Prostate gland (tissue), 2 donors: Measurements from ENCODE around the gene ARMC12.

ENCODE experiments used
- POLR2AphosphoS5 ChIP-seq: sonication (generic); formaldehyde crosslinking; IDR thresholded peaks from one replicate; pipeline ENCODE4 v1.6.1; 2017; ENCODE audit warnings: antibody characterized with exemption
- TF ChIP-seq, protein P1 (sequence below), 4 experiments: fragments of 200-600 bp in 2 of 4; fragments of 450-650 bp in 2 of 4; sonication (generic) in 2 of 4; IDR thresholded peaks; 1 replicate in 3 of 4; 2 replicates in 1 of 4; pipeline ENCODE4 v1.5.1; 2016 to 2019; ENCODE audit warnings: antibody characterized with exemption in 4 of 4, mild to moderate bottlenecking in 2 of 4, moderate library complexity in 2 of 4

DNA sequence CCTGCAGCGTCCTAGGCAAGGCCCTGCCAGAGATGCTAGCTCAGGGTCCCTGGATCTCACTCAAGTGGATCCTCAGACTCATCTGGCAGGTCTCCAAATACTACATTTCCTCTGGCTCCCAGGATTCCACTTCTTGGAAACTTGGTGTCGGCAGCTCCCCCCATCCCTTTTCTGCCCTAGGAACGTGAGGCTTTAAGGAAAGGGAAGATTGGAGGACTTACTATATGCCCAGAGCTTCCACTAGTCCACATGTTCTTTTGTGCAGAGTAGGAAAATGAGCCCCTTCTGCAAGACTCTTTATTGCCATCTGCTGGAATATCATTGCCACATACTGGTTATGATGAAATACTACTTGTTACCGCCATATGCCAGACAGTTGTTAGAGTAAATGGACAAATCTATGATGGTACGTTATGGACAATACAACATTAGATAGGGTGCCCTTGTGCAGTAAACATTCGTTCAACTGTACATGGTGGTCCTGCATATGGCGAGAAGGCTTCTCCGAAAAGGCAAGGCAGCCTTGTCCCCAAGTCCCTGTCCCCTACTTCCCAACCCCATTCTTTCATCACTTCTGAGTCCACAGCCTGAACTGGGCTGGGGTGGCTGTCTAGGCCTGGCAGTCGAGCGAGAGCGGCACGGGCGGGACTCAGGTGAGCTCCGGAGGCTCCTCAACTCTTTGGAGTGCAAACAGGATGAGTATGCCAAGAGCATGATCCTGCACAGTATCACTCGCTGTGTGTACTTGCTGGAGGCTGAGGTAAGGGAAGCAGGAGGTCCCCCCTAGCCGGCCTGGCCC, 780 bp downstream of the ARMC12 start:
- peak; percentile 77 for TF ChIP-seq POLR2AphosphoS5
- TF ChIP-seq, protein P1, sequence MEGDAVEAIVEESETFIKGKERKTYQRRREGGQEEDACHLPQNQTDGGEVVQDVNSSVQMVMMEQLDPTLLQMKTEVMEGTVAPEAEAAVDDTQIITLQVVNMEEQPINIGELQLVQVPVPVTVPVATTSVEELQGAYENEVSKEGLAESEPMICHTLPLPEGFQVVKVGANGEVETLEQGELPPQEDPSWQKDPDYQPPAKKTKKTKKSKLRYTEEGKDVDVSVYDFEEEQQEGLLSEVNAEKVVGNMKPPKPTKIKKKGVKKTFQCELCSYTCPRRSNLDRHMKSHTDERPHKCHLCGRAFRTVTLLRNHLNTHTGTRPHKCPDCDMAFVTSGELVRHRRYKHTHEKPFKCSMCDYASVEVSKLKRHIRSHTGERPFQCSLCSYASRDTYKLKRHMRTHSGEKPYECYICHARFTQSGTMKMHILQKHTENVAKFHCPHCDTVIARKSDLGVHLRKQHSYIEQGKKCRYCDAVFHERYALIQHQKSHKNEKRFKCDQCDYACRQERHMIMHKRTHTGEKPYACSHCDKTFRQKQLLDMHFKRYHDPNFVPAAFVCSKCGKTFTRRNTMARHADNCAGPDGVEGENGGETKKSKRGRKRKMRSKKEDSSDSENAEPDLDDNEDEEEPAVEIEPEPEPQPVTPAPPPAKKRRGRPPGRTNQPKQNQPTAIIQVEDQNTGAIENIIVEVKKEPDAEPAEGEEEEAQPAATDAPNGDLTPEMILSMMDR (IDR thresholded peaks at IDR 0.05): peak; percentile 77 to 99 (median 92)
